HL-60 (cell line): ENCODE measurements around the gene AHI1.

Source experiments
- CTCF ChIP-seq: IDR thresholded peaks from one replicate; pipeline ENCODE4 v1.5.1; 2011; ENCODE audit warnings: low read length, control low read depth, inconsistent platforms; ENCODE audit not compliant: insufficient read depth
- POLR2AphosphoS5 ChIP-seq: IDR thresholded peaks from 2 replicates; pipeline ENCODE4 v1.6.1; 2012; ENCODE audit warnings: low read depth
- REST ChIP-seq: IDR thresholded peaks from 2 replicates; pipeline ENCODE4 v1.6.1; 2012; ENCODE audit warnings: low read depth; ENCODE audit not compliant: insufficient replicate concordance

- TF ChIP-seq CTCF (peak; percentile 83), POLR2AphosphoS5 (no peak), REST (no peak)
Observed at GRCh38 chr6:135423649-135424128, 73.9 kb downstream of the AHI1 start.
